Measurements from ENCODE around the gene ATP1A2. TPM values are rescaled to one million over a fixed set of nuclear protein-coding genes. Genes with fewer than 3 reads are reported as not detected.

The ATP1A2 gene
- total RNA-seq, 1 donor from 2014 or later, result not detected

DNA sequence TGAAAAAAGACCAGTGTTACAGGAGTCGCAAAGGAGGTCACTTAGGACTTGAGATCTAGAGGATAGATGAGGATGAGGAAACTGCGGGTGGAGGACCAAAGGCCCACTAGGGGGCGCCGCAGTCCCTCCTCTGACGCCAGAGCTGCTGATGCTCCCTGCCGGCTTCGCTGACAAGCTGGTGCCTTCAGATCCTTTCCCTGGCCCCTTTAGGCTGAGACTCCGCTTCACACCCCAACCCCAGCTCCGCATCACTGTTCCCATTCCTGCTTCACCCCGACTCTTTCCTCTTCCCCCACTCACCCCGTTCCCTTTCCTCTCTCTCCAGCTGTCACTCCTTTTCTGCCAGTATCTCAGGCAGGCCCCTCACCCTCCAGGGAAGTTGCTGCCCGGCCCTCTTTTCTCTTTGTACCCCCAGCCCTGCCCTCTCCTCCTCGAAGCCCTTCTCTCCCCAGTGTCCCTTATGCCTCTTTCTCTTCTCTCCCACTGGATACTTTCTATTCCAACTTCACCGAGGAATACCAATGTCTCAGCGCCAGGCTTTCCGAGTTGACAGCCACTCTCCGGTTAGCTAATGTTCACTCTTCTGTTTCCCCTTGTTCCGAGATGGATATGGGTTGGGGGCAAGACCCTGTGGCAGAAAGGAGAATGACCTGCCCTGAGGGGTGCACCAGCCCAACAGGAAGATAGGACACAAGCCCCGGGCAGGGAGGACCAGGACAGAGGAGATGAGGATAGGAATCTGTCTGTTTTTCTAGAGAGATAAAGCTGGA lies 29.7 kb upstream of the ATP1A2 start:
- no peak overlapping the region for H3K4me3 ChIP-seq (ENCODE audit: low read depth, low read length)
- TF ChIP-seq CTCF (conservative IDR thresholded peaks at IDR 0.05; ENCODE audit: low read depth, low read length), result peak; percentile 85
- DNase-seq (ENCODE audit: low read depth), result no peak

GRCh38 chr1:160086456-160086892 lies 29.1 kb upstream of the ATP1A2 start:
- no peak overlapping the region for H3K4me3 ChIP-seq (ENCODE audit: low read depth, low read length)
- no peak for TF ChIP-seq CTCF (conservative IDR thresholded peaks at IDR 0.05; ENCODE audit: low read depth, low read length)
- no peak for DNase-seq (ENCODE audit: low read depth)

DNA sequence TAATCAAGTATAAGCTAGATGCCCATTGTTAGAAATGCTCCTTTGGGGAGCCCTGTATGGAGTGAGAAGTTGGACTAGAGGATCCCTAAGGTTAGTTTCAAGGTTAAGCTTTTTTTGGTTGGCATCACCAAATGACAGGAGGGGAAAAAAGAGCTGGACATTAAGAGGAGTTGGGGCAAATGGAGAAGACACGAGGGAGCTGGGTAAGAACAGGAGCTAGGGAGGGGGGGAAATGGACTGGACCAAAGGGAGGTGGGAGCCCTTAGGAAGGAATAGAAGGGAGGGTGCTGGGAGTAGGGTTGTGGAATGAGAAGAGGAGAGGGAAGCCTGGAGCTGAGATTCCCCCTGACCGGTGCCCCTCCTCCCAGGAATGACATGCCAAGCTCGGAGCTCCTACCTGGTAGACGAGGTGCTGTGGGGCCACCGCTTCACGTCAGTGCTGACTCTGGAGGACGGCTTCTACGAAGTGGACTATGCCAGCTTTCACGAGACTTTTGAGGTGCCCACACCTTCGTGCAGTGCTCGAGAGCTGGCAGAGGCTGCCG lies 28.4 kb upstream of the ATP1A2 start:
- no peak overlapping the region for H3K4me3 ChIP-seq (ENCODE audit: low read depth, low read length)
- TF ChIP-seq CTCF (conservative IDR thresholded peaks at IDR 0.05; ENCODE audit: low read depth, low read length), result no peak

DNA sequence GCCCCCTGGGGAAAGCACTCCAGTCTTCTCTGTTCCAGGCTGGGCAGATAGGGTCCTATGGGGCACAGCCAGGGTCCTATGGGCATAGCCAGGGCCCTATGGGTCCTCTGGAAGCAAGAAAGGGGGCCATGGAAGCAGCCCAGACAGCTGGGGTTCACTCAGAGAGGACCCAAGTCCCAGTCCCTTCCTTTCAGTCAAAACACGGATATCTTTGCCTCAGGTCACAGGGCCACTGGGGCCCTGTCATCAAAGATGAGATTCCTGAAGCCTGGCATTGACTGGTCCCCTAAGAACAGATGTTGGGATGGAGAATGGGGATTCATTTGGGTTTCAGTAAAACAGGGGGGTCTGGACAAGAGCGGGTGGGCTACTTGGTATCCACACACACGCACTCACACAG lies 25.7 kb upstream of the ATP1A2 start:
- no peak for DNase-seq (ENCODE audit: low read depth)
- H3K4me3 ChIP-seq (ENCODE audit: low read depth, low read length), result no peak overlapping the region
- no peak for TF ChIP-seq CTCF (conservative IDR thresholded peaks at IDR 0.05; ENCODE audit: low read depth, low read length)

More for the DNA sequence above, 28.4 kb upstream of the ATP1A2 start:
- DNase-seq (ENCODE audit: low read depth), result no peak

DNA sequence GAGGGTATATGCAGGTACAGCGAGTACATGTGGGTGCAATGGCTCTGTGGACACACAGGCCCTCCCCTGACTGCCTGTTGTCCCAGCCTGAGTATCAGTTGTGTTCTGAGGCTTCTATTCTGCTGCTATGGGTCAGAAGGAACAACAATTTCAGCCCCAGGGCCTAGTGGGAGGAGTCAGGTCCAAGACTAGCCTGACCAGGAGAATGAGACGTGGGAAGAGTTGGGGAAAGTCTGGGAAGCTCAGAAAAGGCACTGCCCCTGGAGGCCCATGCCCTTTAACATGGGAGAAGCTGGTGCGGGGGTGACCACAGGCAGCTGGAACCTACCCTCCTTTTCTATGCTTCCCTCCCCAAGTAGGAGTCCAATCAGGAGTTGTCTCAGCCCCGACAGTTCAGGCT lies 24.8 kb upstream of the ATP1A2 start:
- H3K4me3 ChIP-seq (ENCODE audit: low read depth, low read length), result no peak overlapping the region
- no peak for TF ChIP-seq CTCF (conservative IDR thresholded peaks at IDR 0.05; ENCODE audit: low read depth, low read length)
- no peak for DNase-seq (ENCODE audit: low read depth)

GRCh38 chr1:160091666-160092223 lies 23.8 kb upstream of the ATP1A2 start:
- no peak overlapping the region for H3K4me3 ChIP-seq (ENCODE audit: low read depth, low read length)
- DNase-seq (ENCODE audit: low read depth), result no peak
- no peak for TF ChIP-seq CTCF (conservative IDR thresholded peaks at IDR 0.05; ENCODE audit: low read depth, low read length)

Measured in epithelial cell of proximal tubule (primary cell).